ENCODE results near the gene TEX55.
"Not testable (repeated sequence)": the region's sequence is repeated elsewhere in the genome, so short reads cannot be mapped to it uniquely, and the experiment has no call there.

The TEX55 gene

GRCh38 chr3:119145500-119146167 is at the start of gene TEX55:
TEX55 (plus strand) TSS chr3:119146165; CDS start chr3:119146190, 25 bp downstream.
- DNase-seq, result peak; percentile 30

GRCh38 chr3:119098003-119098402 is 48.0 kb upstream of the TEX55 start:
- DNase-seq, result no peak

- no peak for DNase-seq
These were observed 47.2 kb upstream of the TEX55 start for GRCh38 chr3:119098619-119099222.

- DNase-seq, result no peak
These were observed 46.2 kb upstream of the TEX55 start for GRCh38 chr3:119099785-119100184.

GRCh38 chr3:119104031-119104430 is 41.9 kb upstream of the TEX55 start:
- no peak for DNase-seq

- not testable (repeated sequence) for DNase-seq
These were observed 27.6 kb upstream of the TEX55 start for GRCh38 chr3:119118330-119118729.

- no peak for DNase-seq
These were observed 25.5 kb upstream of the TEX55 start for GRCh38 chr3:119120480-119120879.

GRCh38 chr3:119122350-119122749 is 23.6 kb upstream of the TEX55 start:
- no peak for DNase-seq

- DNase-seq, result no peak
These were observed 20.6 kb upstream of the TEX55 start for GRCh38 chr3:119125342-119125741.

- no peak for DNase-seq
These were observed 20.0 kb upstream of the TEX55 start for GRCh38 chr3:119125742-119126504.

- not testable (repeated sequence) for DNase-seq
These were observed 15.7 kb upstream of the TEX55 start for GRCh38 chr3:119130291-119130690.

GRCh38 chr3:119132291-119132690 is 13.7 kb upstream of the TEX55 start:
- DNase-seq, result not testable (repeated sequence)

GRCh38 chr3:119139360-119139759 is 6.6 kb upstream of the TEX55 start:
- DNase-seq, result not testable (repeated sequence)

GRCh38 chr3:119140466-119140865 is 5.5 kb upstream of the TEX55 start:
- no peak for DNase-seq

- DNase-seq, result no peak
These were observed 851 bp upstream of the TEX55 start for GRCh38 chr3:119145128-119145499.

- no peak for DNase-seq
These were observed 812 bp downstream of the TEX55 start for GRCh38 chr3:119146578-119147375.

GRCh38 chr3:119147494-119147893 is 1.5 kb downstream of the TEX55 start:
- no peak for DNase-seq

- DNase-seq, result no peak
These were observed 2.7 kb downstream of the TEX55 start for GRCh38 chr3:119148493-119149180.

GRCh38 chr3:119149484-119149883 is 3.5 kb downstream of the TEX55 start:
- DNase-seq, result no peak

GRCh38 chr3:119156868-119157267 is 10.9 kb downstream of the TEX55 start:
- DNase-seq, result no peak

GRCh38 chr3:119157971-119158370 is 12.0 kb downstream of the TEX55 start:
- DNase-seq, result no peak

GRCh38 chr3:119160361-119160760 is 14.4 kb downstream of the TEX55 start:
- DNase-seq, result no peak

- DNase-seq, result no peak
These were observed 14.8 kb downstream of the TEX55 start for GRCh38 chr3:119160815-119161214.

All from DMS 273 treated with DMSO at 0.1 percent for 48 hours (cell line).